ENCODE results near the gene RBM28.

RBM28 gene

DNA sequence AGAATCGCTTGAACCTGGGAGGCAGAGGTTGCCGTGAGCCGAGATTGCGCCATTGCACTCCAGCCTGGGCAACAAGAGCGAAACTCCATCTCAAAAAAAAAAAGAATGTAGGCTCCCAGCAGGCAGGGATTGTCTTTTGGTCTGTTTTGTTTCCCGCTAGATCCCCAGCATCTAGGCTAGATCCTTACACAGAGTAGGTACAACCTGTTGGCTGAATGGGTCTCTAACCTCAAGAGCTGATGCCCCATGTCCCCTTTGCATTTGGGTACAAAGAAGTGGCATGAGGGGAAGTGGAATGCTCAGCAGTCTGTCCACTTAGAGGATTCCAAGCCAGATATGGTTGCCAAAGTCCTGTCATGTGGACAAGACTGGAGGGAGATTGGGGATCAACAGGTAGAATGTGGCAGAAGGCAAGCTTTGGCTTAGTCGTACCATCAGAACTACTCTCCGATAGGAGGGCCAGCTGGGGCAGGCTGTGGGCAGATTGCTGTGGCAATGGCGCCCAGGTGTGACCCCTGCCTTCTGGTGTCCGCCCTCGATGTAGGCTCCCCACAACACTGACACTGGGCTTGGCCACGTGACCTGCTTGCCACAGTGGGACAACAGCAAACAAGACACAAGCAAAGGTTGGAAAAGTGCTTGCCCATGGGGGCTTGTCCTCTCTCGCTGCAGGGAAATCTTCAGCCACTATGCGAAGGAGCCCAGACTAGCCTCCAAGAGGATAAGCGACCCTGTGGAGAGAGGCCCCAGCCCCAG is 81.3 kb downstream of the RBM28 start:
- in situ Hi-C loops (cut with MboI; ENCODE audit: low pct_unique_long_range_greater_than_20kb, low sequenced_read_pairs, unreplicated experiment), result no loop called here
- DNase-seq (ENCODE audit: low spot score), result no peak
- TF ChIP-seq, protein P1, sequence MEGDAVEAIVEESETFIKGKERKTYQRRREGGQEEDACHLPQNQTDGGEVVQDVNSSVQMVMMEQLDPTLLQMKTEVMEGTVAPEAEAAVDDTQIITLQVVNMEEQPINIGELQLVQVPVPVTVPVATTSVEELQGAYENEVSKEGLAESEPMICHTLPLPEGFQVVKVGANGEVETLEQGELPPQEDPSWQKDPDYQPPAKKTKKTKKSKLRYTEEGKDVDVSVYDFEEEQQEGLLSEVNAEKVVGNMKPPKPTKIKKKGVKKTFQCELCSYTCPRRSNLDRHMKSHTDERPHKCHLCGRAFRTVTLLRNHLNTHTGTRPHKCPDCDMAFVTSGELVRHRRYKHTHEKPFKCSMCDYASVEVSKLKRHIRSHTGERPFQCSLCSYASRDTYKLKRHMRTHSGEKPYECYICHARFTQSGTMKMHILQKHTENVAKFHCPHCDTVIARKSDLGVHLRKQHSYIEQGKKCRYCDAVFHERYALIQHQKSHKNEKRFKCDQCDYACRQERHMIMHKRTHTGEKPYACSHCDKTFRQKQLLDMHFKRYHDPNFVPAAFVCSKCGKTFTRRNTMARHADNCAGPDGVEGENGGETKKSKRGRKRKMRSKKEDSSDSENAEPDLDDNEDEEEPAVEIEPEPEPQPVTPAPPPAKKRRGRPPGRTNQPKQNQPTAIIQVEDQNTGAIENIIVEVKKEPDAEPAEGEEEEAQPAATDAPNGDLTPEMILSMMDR (IDR thresholded peaks at IDR 0.05; ENCODE audit: extremely low read depth, insufficient read depth, missing control alignments), result no peak

- in situ Hi-C loops (cut with MboI; ENCODE audit: low pct_unique_long_range_greater_than_20kb, low sequenced_read_pairs, unreplicated experiment), result no loop called here
- DNase-seq (ENCODE audit: low spot score), result no peak
- TF ChIP-seq, protein P1 (IDR thresholded peaks at IDR 0.05; ENCODE audit: extremely low read depth, insufficient read depth, missing control alignments), result no peak
These were observed 83.5 kb downstream of the RBM28 start for GRCh38 chr7:128260069-128260795.

DNA sequence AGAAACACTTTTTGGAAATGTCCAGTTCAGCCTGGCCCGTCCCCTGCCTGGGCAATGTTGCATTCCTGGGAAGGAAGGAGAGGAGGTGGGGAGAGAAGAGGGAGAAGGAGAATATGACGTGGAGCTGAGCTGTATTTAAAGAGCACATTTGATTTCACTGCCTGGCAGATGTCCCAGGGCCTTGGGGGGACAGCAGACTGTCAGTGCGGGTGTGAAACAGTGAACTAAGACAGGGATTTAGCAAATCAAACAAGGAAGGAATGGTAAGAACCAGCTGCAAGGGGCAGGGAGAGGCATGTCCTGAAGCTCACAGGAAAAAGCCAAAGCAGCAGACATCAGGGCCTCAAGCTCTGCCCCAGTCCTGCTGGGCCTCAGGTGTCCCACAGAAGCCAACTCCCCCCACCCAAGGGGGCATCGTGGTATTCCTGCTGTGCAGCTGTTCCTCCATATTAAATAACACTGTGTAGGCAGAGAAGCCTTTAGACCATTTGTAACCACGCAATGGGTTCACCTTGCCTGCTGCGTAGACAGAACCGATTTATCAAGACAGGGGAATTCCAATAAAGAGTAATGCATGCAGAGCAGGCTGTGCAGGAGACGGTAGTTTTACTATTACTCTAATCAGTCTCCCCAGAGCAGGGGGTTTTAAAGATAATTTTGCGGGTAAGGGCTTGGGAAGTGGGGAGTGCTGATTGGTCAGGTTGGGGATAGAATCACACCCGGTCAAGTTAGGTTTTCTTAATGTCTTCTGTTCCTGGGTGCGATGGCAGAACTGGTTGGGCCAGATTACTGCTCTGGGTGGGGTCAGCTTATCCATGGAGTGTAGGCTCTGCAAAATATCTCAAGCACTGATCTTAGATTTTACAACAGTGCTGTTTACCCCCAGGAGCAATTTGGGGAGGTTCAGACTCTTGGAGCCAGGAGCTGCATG is 84.3 kb downstream of the RBM28 start:
- TF ChIP-seq, protein P1 (IDR thresholded peaks at IDR 0.05; ENCODE audit: extremely low read depth, insufficient read depth, missing control alignments), result no peak
- DNase-seq (ENCODE audit: low spot score), result no peak
- in situ Hi-C loops (cut with MboI; ENCODE audit: low pct_unique_long_range_greater_than_20kb, low sequenced_read_pairs, unreplicated experiment), result no loop called here

DNA sequence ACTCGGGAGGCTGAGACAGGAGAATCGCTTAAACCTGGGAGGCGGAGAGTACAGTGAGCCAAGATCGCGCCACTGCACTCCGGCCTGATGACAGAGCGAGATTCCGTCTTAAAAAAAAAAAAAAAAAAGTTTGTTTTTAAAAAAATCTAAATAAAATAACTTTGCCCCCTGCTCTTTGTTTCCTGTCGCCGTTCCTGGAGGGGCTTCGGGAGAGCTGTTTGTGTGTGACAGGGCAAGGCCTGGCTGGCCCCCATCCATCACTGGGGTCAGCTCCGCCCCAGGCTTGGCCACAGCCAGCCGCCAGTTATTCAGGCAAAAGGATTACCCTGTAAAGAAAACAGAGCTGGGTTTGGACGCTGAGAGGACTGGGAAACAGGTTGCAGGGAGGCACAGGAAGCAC is 86.2 kb downstream of the RBM28 start:
- DNase-seq (ENCODE audit: low spot score), result no peak
- in situ Hi-C loops (cut with MboI; ENCODE audit: low pct_unique_long_range_greater_than_20kb, low sequenced_read_pairs, unreplicated experiment), result no loop called here
- TF ChIP-seq, protein P1 (IDR thresholded peaks at IDR 0.05; ENCODE audit: extremely low read depth, insufficient read depth, missing control alignments), result no peak

- DNase-seq (ENCODE audit: low spot score), result no peak
- in situ Hi-C loops (cut with MboI; ENCODE audit: low pct_unique_long_range_greater_than_20kb, low sequenced_read_pairs, unreplicated experiment), result no loop called here
These were observed 88.4 kb downstream of the RBM28 start for GRCh38 chr7:128255271-128255670.

More at GRCh38 chr7:128255271-128255670, 88.4 kb downstream of the RBM28 start:
- TF ChIP-seq, protein P1 (IDR thresholded peaks at IDR 0.05; ENCODE audit: extremely low read depth, insufficient read depth, missing control alignments), result no peak
